ENCODE data around the gene TLX2.

The TLX2 gene

DNA sequence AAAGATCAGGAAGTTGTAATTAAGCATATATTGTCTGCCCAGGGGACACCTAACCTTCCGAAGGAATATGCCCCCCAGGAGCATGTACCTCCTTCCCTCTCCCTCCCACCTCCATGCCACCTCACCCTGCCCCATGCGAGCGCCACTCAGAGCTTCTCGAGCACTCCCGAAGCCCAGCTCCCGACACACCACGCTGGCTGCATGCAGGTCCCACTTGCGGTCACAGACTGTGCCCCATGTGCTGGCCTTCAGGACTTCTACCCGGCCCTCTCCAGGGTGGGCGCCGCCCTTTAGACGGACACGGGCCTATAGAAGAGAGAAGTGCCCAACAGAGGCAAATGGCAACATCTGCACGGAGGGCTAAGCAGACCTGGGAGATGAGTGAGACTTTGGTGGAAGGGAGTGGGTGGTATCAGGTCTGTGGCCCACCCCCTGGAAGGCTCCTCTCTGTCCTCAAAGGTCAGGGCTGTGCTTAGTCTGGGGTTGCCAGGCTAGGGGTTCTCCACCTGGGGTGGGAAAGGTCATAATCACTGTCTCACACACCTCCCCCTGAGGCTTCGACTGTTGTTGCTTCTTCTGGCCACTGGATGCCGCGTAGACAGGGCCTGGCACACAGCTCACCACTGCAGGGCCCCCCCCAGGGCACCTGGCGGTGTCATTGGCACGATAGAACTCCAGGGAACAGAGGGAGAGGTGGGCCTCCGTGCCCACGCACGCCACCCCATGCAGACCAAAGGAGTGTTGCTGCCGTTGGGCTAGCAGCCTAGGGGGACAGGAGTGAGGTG, 22.1 kb downstream of the TLX2 start:
- DNase-seq, result no peak

DNA sequence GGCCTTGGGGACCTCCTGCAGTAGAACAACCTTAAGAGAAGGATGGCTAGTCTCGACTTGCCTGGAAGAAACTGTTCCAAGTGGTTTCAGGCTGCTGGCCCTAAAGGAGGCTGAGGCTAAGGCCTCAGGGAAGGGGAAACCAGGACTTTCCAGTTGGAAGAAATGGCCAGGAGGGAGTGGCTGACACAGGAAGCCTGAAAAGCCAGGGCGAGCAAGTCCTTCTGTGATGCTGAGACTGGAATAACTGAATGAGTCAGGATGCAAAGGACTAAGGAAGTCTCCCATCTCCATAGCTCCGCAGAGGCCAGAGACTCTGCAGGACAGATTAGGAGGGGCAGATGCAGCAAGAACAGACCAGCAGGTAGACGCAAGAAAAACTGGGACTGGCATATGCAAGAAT, 22.9 kb downstream of the TLX2 start:
- no peak for DNase-seq

DNA sequence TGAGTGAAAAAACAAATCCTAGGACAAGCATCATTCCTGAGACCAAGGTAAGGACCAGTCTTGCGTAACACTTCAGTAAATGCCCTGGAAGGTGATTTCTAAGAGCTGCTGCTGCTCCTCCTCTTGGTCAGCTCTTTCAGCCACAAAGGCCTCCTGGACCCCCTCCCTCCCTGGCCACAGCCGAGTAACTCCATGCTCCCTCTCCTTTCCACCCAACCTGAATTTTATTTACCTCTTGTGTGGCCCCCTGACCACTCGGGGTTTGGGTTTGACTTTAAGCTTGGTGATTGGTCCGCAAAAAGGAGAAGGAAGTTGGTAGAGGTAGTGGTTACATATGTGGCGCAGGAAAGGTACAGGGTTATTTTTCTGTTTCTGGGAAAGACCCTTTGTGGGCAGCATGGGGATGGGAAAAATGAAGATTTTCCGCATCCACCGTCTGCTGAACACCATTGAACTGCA, 24.7 kb downstream of the TLX2 start:
- no peak for DNase-seq

DNA sequence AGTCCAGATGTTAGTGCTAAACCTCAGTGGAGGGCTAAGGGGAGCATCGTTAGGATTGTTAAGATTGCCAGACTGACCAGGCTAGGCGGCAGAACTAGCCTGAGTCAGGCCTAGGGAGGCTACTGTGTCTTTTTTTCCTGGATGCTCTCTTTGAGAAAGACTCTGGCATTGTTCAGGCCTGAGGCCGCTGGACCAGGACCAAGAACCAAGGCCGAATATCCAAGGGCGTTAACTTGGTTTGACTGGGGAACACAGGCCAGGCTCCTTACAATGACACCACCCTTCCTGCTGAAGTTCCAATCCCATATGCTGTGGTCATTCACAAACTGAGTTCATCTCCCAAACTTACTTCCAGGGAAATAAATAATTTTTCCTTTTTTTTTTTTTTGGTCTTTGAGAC, 26.0 kb downstream of the TLX2 start:
- DNase-seq, result no peak

DNA sequence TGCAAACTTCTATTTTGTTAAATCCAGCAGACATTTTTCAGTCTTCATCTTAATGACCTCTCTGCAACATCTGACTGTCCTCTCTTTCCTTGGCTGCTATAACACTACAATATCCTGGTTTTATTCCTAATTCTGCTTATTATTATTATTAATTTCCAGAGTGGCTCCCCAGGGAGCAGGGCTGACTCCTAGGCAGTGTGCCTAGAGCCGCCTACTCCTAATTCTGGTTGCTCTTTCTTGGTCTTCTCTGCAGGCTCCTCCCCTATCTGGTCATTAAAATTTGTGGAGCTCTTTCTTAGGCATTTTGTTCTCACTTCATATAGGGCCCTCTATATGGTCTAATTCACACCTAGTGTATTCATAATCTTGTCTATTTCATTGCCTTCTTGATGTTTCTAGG, 28.7 kb downstream of the TLX2 start:
- no peak for DNase-seq

DNA sequence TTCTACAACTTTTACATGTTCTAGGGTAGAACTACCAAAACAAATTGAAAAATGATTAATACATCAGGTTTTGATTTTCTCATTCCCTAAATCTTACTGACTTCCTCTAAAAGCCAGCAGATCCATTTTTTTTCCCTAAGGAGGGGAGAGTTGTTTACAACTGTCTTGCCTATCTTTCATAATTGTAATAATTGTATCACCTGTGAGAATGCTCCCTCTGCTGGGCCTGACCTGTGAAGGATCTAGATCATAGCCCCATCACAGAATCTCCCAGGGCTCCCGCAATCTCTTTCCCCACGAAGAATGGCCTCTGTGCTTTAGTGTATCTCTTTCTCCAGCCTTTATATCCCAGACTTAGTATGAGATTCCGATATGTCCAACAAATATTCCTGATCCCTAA, 30.4 kb downstream of the TLX2 start:
- DNase-seq, result no peak

DNA sequence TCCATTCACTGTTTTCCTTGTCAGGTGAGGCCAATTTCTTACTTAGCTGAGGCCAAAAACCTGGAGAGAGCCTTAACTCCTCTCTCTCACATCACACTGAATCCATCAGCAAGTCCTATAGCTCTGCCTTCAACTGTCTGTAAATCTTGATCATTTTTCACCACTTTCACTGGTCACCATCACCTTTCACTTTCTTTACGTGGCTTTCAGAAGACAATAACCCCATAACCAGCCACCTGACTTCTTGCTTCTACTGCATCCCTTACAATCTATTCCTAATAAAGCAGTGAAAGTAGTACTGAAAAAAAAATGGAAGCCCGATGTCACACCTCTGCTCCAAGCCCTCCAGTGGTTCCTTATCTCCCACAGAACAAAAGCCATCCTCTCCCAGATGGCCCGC, 31.8 kb downstream of the TLX2 start:
- DNase-seq, result no peak

DNA sequence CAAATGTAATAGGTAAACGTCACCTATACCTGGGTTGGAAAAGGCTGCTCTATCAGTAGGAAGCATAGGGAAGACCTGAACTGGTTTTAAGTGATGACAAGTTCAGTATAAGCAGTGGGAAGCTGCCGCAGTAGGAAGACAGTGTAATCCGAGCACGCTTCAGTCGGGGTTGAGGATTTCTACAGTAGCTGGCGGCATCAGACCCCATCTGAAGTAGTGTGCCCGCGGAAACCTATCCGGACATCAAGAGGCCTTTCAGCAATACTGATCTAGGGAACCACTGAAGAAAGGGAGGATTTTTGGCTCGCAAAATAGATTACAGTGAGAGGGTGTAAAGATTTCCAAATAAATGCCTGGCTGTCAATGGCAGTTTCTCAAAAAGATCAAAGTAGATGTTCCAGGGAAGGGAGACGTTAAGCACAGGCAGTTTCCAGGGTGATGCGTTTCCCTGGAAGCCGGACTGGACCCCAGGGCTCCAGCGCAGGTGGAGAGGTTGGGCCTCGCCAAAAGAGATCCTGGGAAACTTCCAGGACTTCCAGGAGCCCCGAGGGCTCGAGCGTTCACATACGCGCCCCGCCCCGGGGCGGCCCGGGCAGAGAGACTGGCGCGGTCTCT, 34.1 kb downstream of the TLX2 start:
- DNase-seq, result no peak

DNA sequence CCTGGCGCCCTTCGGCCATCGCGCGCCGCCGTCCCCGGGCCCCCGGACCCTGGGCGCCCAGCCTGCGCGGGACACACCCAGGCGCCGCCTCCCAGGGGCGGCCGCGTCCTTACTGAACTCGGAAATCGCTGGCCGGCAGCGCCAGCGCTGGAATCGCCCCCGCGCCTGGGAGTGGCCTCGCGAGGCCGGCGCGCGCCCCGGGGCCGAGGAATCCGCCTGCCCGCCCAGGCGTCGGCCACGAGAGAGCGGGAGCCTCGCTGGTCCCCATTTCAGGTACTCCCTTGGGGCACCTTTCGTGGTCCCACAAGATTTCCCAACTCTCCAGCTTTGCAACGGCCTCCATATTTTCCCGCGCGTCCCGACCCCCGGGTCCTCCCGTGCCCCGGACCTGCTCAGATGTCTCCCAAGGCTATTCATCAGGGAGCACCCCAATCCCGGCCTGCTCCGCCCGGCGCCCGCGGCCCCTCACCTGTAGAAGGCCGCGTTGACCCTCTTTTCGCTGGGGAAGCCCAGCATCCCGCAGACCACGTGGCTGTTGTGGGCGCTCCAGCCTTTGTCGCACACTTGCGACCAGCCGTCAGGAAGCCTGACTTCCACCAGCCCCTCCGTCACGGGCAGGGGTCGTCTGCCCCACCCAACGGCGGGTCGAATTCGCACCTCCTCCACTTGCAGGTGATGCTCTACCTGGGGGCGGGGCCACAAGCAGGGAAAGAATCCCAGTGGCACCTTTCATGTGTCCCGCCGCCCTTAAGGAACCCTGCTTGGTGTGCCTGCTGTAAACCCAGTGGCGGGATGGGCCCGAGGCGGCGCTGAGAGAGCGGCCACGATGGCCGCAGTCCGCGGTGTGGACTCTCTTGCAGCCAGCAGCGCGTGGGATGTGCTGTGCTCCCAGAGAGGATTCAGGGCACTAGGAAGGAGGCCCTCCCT, 34.9 kb downstream of the TLX2 start:
- no peak for DNase-seq

DNA sequence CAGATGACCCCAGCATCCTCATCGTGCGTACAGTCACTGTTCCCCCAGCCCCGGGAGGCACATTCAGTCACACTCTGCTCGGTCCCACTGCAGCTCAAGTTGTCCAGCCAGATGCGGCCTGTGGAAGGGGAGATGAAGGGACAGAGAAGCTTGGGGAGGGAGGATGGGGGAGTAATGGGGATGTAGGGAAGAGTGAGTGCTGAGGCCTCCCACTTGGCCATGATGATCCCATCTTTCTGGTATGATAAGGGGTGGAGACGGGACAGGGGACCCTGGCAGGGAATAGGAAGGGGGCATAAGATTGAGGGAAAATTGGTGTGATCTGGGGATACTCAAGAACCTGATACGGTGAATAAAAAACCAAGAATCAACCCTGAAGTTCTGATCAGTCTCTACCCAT, 36.0 kb downstream of the TLX2 start:
- no peak for DNase-seq

DNA sequence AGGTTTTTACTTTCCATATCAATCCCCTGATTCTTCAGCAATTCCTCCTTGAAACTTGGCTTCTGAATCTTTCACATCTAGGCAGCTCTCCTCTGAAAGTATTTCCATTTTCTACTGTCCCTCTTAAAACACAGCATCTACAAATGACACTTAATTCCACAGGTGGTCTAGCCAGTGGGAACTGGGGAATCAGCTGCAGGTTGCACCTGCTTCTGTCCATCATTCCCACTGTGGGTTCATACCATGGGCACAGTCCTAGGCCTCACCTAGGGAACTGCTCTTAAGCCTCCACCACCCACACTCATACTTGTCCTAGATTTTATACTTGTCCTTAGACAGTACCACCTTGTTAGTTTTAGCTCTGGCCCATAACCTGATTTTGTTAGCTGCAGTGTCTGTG, 37.3 kb downstream of the TLX2 start:
- DNase-seq, result no peak

DNA sequence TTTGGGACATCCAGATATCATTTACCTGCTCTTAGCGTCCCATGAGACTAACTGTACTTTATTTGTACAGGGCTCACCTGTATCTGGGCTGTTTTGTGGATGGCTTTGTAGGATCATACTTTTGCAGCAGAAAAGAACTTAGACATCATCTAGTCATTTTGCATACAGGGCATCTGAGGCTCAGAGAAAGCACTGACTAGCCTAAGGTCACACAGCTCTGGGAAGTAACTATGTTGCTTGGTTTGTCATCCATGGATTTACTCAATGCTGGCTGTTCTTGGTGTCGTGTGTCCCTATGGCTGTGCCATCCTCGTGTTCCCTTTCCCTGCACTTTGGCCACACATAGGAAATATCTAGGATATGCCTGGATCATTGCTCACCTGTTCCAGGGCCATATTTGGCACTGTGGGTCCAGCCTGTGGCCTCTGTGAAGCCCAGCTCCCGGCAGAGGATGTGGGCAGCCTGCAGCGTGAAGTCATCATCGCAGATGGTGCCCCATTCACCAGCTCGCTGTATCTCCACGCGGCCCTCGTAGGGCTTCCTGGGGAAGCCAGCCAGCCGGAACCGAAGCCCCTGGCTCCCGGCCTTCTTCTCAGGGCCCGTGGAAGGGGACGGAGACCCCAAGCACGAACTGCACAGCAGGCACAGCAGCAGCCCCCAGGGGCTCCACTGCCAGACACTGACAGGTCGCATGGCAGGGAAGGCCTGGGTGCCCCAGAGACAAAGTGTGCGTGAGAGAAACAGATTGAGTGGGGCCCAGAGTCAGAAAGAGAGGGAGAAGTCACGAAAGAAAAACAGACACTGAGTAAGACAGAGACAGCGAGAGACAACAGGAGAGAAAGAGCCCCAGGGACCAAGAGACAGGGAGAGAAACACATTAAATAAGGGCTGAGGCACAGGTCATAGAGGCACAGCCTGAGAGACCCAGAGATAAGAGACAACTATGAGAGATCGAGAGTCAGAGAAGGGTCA, 38.0 kb downstream of the TLX2 start:
- no peak for DNase-seq

DNA sequence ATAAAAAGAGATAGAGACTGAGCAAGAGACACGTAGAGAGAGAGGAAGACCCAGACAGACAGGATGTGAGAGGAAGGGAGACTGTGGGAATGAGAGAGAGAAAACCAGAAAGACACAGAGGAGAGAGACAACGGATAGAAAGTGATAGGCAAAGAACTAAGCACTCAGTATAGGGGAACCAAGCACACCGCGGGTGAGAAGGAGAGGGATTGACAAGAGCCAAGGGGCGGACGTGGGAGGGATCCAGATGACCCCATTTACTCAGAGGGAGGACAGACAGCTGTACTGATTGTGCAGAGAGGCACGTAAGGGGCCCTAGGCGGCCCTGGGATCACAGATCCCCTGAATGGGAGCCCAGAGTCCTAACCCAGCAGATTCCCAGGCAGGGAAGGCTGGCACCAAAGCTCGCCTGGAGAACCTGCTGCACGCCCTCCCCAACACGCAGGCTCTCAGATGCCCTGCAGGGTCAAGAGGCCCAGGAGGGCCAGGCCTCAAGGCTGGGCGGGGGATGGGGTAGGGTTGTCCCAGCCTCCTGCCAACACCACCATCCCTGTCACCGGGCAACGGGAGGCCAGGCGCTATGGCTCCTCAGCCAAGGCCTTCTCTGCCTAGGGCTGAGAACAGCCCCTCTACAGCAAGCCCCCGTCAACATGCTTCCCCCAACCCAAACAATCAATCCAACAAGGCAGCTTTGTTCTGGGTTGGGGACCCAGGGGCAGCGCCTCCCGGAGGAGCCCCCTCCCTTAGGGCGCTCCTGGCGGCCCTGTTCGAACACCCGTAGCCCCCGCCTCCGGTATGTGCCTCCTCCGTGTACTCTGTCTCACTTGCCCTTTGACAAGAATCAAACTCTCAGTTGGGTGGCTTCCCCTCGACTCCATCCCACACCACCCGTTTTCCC, 38.9 kb downstream of the TLX2 start:
- no peak for DNase-seq

DNA sequence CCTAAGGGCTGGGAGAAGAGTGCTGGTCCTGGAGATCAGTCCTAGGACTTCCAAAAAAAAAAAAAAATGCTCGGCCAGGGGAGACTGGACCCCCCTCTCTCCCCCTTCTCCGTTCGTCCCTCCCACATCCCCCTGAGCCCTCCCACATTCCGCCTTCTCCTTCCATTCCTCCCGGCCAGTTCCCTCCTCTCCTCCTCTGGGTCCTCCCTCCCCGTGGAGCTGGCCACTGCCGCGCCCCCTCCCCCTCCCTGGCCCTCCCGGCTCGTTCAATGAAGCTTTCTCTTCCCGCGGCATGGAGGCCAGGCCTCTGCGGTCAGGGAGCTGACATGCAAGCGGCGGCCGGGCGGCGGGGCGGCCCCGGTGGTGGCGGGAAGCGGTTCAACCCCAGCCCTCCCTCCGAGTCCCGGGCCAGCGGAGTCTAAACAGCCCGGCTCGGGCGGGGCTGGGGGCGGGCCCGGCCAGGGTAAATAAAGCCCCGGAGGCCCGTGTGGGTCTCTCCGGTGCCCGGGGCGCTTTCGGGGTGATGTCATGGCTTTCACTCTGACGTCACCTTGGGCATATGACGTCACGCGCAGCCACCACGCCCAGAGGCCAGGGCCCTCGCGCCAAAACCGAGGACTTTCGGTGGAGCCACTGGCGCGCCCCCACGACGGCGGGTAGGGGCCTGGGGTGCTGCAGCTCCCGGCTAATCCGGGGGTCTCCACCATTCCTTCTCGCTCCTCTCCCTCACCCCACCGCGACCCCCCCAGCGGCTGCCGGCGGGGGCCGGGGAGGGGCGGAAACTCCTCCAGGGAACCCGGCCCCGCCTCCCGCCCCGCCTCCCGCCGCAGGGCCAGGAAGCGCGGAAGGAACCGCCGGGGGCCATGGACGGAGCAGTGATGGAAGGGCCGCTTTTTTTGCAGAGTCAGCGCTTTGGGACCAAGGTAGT, 39.9 kb downstream of the TLX2 start, which contains the start of the genes DOK1 and LOXL3:
DOK1 (plus strand) TSS at position 829 of the 928 bp plus-strand sequence; CDS start at position 864, 35 bp downstream.
LOXL3 (minus strand) TSS at position 51 of the 928 bp plus-strand sequence. CDS start 1,308 bp downstream, outside the sequence.
- DNase-seq, result peak; percentile 67

DNA sequence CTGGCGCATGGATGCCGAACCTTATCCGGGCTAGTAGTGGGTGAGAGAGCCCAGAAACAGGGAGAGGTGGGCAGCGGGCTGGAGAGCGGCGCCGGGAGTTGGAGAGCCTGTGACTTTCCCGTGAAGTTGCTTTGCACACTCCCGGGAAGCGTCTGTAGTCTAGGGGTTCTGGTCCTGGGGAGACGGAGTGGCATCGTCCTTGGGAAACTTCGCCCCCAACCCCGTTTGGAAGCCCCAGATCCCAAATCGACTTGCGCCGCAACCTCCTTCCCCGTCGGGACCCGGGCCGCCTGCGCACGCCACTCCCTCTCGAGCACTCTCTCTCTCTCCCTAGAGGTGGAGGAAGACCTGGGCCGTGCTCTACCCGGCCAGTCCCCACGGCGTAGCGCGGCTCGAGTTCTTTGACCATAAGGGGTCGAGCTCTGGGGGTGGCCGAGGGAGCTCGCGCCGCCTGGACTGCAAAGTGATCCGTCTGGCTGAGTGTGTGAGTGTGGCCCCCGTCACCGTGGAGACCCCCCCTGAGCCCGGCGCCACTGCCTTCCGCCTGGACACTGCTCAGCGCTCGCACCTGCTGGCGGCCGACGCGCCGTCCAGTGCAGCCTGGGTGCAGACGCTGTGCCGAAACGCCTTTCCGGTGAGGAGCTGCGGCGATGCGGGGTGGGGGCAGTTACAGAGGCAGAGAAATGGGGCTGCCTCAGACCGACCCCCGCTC, 40.7 kb downstream of the TLX2 start:
- DNase-seq, result peak; percentile 35

DNA sequence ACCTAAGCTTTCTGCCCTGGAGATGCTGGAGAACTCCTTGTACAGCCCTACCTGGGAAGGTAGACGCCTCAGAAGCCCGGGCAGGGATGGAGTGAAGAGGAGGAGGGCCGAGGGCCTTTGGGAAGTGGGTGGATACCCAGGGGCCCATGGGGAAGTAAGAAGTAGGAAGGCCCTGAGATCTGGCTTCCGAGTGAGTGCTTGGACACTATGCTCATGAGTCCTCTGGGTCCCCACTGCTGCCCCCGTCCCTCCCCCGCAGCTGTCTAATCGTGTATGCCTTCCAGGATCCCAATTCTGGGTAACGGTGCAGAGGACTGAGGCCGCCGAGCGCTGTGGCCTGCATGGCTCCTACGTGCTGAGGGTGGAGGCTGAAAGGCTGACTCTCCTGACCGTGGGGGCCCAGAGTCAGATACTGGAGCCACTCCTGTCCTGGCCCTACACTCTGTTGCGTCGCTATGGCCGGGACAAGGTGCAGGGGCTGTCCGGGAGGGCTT, 41.4 kb downstream of the TLX2 start:
- no peak for DNase-seq

DNA sequence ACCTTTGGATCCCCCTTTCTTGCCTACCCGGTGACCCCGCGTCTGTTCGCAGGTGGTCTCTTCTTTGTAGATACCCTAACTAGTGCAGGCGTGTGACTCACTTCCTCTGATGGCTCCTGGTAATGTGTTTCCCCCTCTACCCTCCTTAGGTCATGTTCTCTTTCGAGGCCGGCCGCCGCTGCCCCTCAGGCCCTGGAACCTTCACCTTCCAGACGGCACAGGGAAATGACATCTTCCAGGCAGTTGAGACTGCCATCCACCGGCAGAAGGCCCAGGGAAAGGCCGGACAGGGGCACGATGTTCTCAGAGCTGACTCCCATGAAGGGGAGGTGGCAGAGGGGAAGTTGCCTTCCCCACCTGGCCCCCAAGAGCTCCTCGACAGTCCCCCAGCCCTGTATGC, 41.9 kb downstream of the TLX2 start:
- DNase-seq, result no peak

DNA sequence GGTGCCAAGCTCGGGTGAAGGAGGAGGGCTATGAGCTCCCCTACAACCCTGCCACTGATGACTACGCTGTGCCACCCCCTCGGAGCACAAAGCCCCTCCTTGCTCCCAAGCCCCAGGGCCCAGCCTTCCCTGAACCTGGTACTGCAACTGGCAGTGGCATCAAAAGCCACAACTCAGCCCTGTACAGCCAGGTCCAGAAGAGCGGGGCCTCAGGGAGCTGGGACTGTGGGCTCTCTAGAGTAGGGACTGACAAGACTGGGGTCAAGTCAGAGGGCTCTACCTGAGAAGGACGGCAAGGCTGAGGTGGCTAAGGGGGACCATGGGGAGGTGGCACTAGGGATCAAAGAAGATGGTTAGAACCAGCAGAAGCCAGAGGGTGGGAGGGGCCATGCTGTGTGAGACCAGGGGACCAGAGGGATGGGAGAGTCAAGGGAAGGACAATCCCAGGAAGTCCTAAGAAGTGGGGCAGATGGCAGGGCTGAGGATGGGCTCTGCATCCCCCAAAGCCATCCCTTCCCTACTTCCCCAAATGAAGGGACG, 42.7 kb downstream of the TLX2 start:
- DNase-seq, result no peak
